GM21381 (cell line): Measurements from ENCODE around the gene RNF207.

ENCODE experiments used
- ATAC-seq: cut with Tn5 transposase; IDR thresholded peaks from one replicate; pipeline ENCODE4 v1.9.1; 2021; ENCODE audit warnings: mild to moderate bottlenecking, moderate library complexity; ENCODE audit not compliant: unreplicated experiment

Gene RNF207

GRCh38 chr1:6248161-6248776 lies 42.4 kb downstream of the RNF207 start:
- no peak for ATAC-seq

- no peak for ATAC-seq
Measured at GRCh38 chr1:6248932-6249738, 43.2 kb downstream of the RNF207 start.

- no peak for ATAC-seq
Measured at GRCh38 chr1:6249739-6250689, 44.1 kb downstream of the RNF207 start.

GRCh38 chr1:6251233-6251632 lies 45.3 kb downstream of the RNF207 start:
- ATAC-seq, result no peak

- ATAC-seq, result no peak
Measured at GRCh38 chr1:6251681-6252373, 45.9 kb downstream of the RNF207 start.

GRCh38 chr1:6252374-6252710 lies 46.4 kb downstream of the RNF207 start:
- no peak for ATAC-seq

- ATAC-seq, result no peak
Measured at GRCh38 chr1:6253380-6253779, 47.5 kb downstream of the RNF207 start.

- ATAC-seq, result no peak
Measured at GRCh38 chr1:6254691-6255090, 48.8 kb downstream of the RNF207 start.

GRCh38 chr1:6256645-6257044 lies 50.7 kb downstream of the RNF207 start:
- ATAC-seq, result no peak

- no peak for ATAC-seq
Measured at GRCh38 chr1:6257541-6258069, 51.7 kb downstream of the RNF207 start.

- no peak for ATAC-seq
Measured at GRCh38 chr1:6258675-6259074, 52.8 kb downstream of the RNF207 start.

GRCh38 chr1:6259491-6260362 lies 53.8 kb downstream of the RNF207 start:
- ATAC-seq, result no peak

- no peak for ATAC-seq
Measured at GRCh38 chr1:6260433-6260934, 54.6 kb downstream of the RNF207 start.

- ATAC-seq, result no peak
Measured at GRCh38 chr1:6260961-6261614, 55.2 kb downstream of the RNF207 start, which contains the start of gene GPR153. Gene GPR153 (minus strand): TSS chr1:6261098. CDS start chr1:6254905, 6,193 bp downstream.

- no peak for ATAC-seq
Measured at GRCh38 chr1:6261615-6261995, 55.7 kb downstream of the RNF207 start.

- no peak for ATAC-seq
Measured at GRCh38 chr1:6262555-6263420, 56.9 kb downstream of the RNF207 start.

GRCh38 chr1:6263716-6264115 lies 57.8 kb downstream of the RNF207 start:
- no peak for ATAC-seq

- no peak for ATAC-seq
Measured at GRCh38 chr1:6265151-6265550, 59.2 kb downstream of the RNF207 start.
